Liver (tissue), 3 donors: ENCODE results near the gene APBA3.

ENCODE experiments used
- CTCF ChIP-seq: fragments of 150-350 bp; IDR thresholded peaks from 2 replicates; pipeline ENCODE4 v1.5.1; 2017; ENCODE audit warnings: improper control_type of control experiment, low read depth, low read length; ENCODE audit not compliant: missing input control
- EGR1 ChIP-seq, 2 donors: IDR thresholded peaks; 2 replicates each; pipeline ENCODE4 v1.6.1; 2016 to 2018; ENCODE audit warnings: antibody characterized with exemption in 2 of 2, low read depth in 2 of 2
- FOXA2 ChIP-seq: IDR thresholded peaks from 2 replicates; pipeline ENCODE4 v1.6.1; 2016; ENCODE audit warnings: antibody characterized with exemption
- JUND ChIP-seq, 2 donors: IDR thresholded peaks; 2 replicates each; pipeline ENCODE4 v1.6.1; 2016; ENCODE audit warnings: antibody characterized with exemption in 2 of 2
- RAD21 ChIP-seq, 2 donors: IDR thresholded peaks; 2 replicates each; pipeline ENCODE4 v1.6.1; 2016; ENCODE audit warnings: antibody characterized with exemption in 2 of 2, mild to moderate bottlenecking in 2 of 2
- REST ChIP-seq: IDR thresholded peaks from 2 replicates; pipeline ENCODE4 v1.6.1; 2016; ENCODE audit warnings: antibody characterized with exemption, mild to moderate bottlenecking
- SP1 ChIP-seq: IDR thresholded peaks from 2 replicates; pipeline ENCODE4 v1.6.1; 2018; ENCODE audit warnings: antibody characterized with exemption, mild to moderate bottlenecking
- TAF1 ChIP-seq: conservative IDR thresholded peaks from 2 replicates; pipeline ENCODE4 v1.6.1; 2016; ENCODE audit warnings: antibody characterized with exemption, mild to moderate bottlenecking
- YY1 ChIP-seq: IDR thresholded peaks from 2 replicates; pipeline ENCODE4 v1.6.1; 2016; ENCODE audit warnings: antibody characterized with exemption, mild to moderate bottlenecking
- TF ChIP-seq, protein P1 (sequence below): IDR thresholded peaks from 2 replicates; pipeline ENCODE4 v1.6.1; 2016; ENCODE audit warnings: antibody characterized with exemption
- TF ChIP-seq, protein P2 (sequence below): IDR thresholded peaks from 2 replicates; pipeline ENCODE4 v1.6.1; 2016; ENCODE audit warnings: antibody characterized with exemption
- TF ChIP-seq, protein P3 (sequence below): IDR thresholded peaks from 2 replicates; pipeline ENCODE4 v1.6.1; 2016; ENCODE audit warnings: antibody characterized with exemption
- donor health status: healthy.
- donor health status: healthy.

DNA sequence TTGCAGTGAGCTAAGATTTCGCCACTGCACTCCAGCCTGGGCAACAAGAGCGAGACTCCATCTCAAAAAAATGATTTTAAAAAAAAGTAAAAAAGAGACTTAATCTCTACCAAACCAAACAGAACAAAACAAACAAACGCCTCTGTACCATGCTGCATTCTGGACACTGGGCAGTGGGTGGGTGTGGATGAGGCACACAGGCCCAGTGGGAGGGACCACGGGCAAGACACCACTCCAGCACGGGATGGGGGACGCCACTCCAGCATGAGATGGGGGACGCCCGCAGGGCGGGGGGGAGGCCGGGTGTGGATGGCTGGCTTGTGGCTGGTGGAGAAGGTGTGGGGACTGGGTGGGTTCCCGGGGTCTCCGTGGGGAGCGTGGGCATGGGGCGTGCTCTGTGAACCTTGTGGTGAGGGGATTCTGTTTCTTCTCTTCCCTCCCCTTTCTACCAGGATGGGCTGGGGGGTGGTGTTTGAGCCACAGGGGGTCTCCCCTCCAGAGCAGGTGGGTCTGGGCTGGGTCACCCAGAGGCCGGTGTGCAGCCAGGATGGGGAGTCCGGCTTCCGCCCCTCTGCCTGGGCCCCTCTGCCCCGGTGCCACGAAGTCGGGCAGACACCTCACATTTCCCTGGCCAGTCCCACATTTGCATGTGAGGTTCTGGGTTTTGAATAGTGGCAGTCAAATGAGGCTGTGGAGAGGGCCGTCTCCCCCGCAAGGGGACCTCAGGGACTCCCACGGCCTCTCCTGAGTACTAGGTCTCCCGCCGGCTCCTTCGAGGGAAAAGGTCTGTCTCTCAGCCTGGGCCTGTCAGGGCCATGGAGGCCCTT lies 48.6 kb upstream of the APBA3 start:
- no peak for TF ChIP-seq CTCF
- TF ChIP-seq, protein P1, sequence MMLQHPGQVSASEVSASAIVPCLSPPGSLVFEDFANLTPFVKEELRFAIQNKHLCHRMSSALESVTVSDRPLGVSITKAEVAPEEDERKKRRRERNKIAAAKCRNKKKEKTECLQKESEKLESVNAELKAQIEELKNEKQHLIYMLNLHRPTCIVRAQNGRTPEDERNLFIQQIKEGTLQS, result no peak
- TF ChIP-seq YY1, result no peak
- no peak for TF ChIP-seq SP1
- no peak for TF ChIP-seq RAD21 (IDR thresholded peaks at IDR 0.05)
- TF ChIP-seq REST, result no peak
- TF ChIP-seq, protein P2, sequence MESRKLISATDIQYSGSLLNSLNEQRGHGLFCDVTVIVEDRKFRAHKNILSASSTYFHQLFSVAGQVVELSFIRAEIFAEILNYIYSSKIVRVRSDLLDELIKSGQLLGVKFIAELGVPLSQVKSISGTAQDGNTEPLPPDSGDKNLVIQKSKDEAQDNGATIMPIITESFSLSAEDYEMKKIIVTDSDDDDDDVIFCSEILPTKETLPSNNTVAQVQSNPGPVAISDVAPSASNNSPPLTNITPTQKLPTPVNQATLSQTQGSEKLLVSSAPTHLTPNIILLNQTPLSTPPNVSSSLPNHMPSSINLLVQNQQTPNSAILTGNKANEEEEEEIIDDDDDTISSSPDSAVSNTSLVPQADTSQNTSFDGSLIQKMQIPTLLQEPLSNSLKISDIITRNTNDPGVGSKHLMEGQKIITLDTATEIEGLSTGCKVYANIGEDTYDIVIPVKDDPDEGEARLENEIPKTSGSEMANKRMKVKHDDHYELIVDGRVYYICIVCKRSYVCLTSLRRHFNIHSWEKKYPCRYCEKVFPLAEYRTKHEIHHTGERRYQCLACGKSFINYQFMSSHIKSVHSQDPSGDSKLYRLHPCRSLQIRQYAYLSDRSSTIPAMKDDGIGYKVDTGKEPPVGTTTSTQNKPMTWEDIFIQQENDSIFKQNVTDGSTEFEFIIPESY, result no peak
- no peak for TF ChIP-seq TAF1
- TF ChIP-seq FOXA2, result no peak
- TF ChIP-seq JUND (IDR thresholded peaks at IDR 0.05), result no peak
- TF ChIP-seq, protein P3, sequence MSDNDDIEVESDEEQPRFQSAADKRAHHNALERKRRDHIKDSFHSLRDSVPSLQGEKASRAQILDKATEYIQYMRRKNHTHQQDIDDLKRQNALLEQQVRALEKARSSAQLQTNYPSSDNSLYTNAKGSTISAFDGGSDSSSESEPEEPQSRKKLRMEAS, result no peak
- TF ChIP-seq EGR1 (IDR thresholded peaks at IDR 0.05; ENCODE audit: low read depth in 2 of 2), result no peak
